Fibroblast of villous mesenchyme (primary cell): ENCODE measurements around the gene DPEP2NB. TPM values are rescaled to one million over a fixed set of nuclear protein-coding genes. Genes with fewer than 3 reads are reported as not detected.

Experiments used
- DNase-seq: peaks from one replicate; pipeline ENCODE4 v3.0.0-alpha.2; 2010; ENCODE audit warnings: low read depth
- H3K4me3 ChIP-seq: 2 replicates; pipeline ENCODE4 v1.5.1; 2011; ENCODE audit warnings: low read depth, mild to moderate bottlenecking, low read length
- total RNA-seq: library from RNA; depleted of rRNA; stranded (reverse); fragments of >200 nt; gene quantifications from 2 replicates; pipeline ENCODE4 v1.2.3, GENCODE V29; 2012
- TF ChIP-seq, protein P1 (sequence below): IDR thresholded peaks from 2 replicates; pipeline ENCODE4 v1.5.1; 2012; ENCODE audit warnings: low read depth, mild to moderate bottlenecking, low read length; ENCODE audit not compliant: insufficient read depth

Gene DPEP2NB
- total RNA-seq, 1 donor: under 0.01 TPM

DNA sequence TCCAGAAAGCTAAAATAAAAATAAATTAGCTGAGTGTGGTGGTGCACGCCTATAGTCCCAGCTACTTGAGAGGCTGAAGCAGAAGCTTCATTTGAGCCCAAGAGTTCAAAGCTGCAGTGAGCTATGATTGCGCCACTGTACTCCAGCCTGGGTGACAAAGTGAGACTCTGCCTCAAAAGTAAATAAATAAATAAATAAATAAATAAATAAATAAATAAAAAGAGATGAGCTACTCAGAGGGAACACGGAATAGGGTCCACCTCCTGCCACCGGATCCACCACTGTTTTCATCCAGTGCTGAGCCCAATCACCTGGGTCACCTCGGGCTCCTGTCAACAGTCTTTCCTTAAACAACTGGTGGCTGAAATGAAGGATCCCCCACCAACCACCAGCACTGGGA, 28.8 kb downstream of the DPEP2NB start:
- DNase-seq: no peak
- TF ChIP-seq, protein P1, sequence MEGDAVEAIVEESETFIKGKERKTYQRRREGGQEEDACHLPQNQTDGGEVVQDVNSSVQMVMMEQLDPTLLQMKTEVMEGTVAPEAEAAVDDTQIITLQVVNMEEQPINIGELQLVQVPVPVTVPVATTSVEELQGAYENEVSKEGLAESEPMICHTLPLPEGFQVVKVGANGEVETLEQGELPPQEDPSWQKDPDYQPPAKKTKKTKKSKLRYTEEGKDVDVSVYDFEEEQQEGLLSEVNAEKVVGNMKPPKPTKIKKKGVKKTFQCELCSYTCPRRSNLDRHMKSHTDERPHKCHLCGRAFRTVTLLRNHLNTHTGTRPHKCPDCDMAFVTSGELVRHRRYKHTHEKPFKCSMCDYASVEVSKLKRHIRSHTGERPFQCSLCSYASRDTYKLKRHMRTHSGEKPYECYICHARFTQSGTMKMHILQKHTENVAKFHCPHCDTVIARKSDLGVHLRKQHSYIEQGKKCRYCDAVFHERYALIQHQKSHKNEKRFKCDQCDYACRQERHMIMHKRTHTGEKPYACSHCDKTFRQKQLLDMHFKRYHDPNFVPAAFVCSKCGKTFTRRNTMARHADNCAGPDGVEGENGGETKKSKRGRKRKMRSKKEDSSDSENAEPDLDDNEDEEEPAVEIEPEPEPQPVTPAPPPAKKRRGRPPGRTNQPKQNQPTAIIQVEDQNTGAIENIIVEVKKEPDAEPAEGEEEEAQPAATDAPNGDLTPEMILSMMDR: no peak
- H3K4me3 ChIP-seq: no peak overlapping the region

DNA sequence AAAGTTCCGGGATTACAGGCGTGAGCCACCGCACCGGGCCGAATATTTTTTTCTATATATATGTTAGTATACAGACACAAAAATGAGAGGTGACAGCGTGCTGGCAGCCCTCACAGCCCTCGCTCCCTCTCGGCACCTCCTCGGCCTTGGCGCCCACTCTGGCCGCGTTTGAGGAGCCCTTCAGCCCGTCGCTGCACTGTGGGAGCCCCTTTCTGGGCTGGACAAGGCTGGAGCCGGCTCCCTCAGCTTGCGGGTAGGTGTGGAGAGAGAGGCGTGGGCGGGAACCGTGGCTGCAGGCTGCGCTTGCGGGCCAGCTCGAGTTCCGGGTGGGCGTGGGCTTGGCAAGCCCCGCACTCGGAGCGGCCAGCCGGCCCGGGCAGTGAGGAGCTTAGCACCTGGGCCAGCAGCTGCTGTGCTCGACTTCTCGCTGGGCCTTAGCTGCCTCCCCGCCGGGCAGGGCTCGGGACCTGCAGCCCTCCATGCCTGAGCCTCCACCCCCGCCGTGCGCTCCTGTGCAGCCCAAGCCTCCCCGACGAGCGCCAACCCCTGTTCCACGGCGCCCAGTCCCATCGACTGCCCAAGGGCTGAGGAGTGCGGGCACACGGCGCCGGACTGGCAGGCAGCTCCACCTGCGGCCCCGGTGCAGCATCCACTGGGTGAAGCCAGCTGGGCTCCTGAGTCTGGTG, 33.6 kb downstream of the DPEP2NB start:
- H3K4me3 ChIP-seq: no peak overlapping the region
- no peak for DNase-seq
- TF ChIP-seq, protein P1: no peak

DNA sequence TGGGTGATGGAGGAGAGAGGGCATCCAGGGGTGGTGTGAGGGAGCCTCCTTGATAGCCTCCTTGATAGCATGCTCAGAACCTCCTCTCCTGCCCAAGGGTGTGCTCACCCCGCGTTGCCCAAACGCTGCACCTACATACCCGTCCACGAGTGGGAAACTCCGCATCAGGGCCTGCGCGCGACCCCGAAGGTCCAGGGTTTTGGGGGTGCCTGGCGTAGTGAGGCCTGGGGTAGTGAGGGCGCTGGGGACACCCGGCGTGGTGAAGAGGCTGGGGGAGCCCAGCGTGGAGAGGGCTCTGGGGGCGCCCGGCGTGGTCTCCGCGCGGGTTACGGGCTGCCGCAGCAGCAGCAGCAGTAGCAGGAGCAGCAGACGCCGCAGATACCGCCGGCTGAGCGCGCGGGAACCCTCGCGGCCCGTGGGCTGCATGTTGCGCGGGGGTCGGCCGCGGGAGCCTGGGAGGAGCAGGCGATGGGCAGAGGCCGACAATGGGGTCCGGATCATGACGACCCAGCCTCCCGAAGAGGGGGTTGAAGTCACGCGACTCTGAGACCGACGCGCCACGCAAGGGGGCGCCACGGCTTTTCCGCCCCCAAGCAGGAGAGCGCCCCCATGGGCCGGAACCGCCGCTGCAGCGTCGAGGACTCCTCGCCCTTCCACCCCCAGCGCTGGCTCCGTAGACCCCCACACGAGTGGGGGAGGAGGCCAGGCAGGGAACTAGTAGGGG, 35.6 kb downstream of the DPEP2NB start, which contains the start of gene DPEP3:
DPEP3 (minus strand) TSS at position 545 of the 724 bp plus-strand sequence; CDS start at position 426, 119 bp downstream.
- TF ChIP-seq, protein P1: peak; percentile 13
- DNase-seq: no peak
- no peak within 1 kb of the TSS for H3K4me3 ChIP-seq

DNA sequence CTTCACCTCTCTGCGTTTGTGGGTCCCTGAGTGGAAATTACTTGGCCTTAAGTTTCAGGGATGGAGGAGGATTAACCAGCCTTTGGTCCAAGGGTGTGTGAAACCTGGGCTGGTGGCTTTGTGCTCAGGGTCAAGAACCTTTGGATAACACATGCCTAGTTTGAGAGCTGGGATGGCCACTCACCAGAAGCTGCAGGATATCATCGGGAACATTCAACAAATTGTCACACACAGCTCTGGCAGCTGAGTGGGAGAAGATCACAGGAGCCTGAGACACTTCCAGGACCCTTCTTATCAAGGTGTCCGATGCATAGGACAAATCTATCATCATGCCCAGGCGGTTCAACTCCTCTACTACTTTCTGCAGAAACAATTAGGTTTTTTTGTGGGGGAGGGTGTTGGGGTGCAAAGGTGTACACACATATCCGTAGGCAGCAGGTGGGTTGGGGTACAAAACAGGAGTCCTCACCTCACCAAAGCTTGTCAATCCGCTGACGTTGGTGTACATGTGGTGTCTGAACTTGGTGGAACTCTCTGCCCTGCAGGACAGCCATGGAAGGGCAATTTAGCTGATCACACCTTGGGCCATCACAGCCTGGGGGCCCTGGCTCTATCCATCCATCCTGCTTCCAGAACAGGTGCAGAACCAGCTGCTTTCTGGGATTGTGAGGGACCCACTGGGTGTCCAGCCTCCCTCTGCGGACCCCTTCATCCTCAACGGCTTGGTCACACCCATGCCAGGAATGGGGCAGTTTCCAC, 38.1 kb downstream of the DPEP2NB start:
- no peak overlapping the region for H3K4me3 ChIP-seq
- no peak for DNase-seq
- TF ChIP-seq, protein P1: no peak

GRCh38 chr16:67977005-67977404, 38.7 kb downstream of the DPEP2NB start:
- TF ChIP-seq, protein P1: no peak
- DNase-seq: no peak
- no peak overlapping the region for H3K4me3 ChIP-seq

GRCh38 chr16:67976205-67976604, 39.5 kb downstream of the DPEP2NB start:
- TF ChIP-seq, protein P1: no peak
- no peak overlapping the region for H3K4me3 ChIP-seq
- DNase-seq: no peak
